HEK293 (cell line): ENCODE measurements around the gene KCNH8.

Experiments
- CTCF ChIP-seq: fragments of 450-650 bp; formaldehyde crosslinking; IDR thresholded peaks from 2 replicates; pipeline ENCODE4 v1.5.1; 2016; ENCODE audit warnings: missing biosample characterization, missing genetic modification characterization
- IKZF3 ChIP-seq: fragments of 450-650 bp; IDR thresholded peaks from 2 replicates; pipeline ENCODE4 v1.5.0; 2018; ENCODE audit warnings: missing biosample characterization, mild to moderate bottlenecking, missing genetic modification characterization, moderate library complexity
- TSHZ1 ChIP-seq: fragments of 450-650 bp; formaldehyde crosslinking; IDR thresholded peaks from 2 replicates; pipeline ENCODE4 v1.5.1; 2016; ENCODE audit warnings: missing biosample characterization, missing genetic modification characterization, borderline replicate concordance
- ZNF155 ChIP-seq: fragments of 450-650 bp; formaldehyde crosslinking; IDR thresholded peaks from 2 replicates; pipeline ENCODE4 v1.5.1; 2016; ENCODE audit warnings: missing biosample characterization, missing genetic modification characterization
- ZNF202 ChIP-seq: fragments of 450-650 bp; formaldehyde crosslinking; IDR thresholded peaks from 2 replicates; pipeline ENCODE4 v1.5.1; 2016; ENCODE audit warnings: missing biosample characterization, missing genetic modification characterization, borderline replicate concordance
- ZNF223 ChIP-seq: fragments of 450-650 bp; formaldehyde crosslinking; IDR thresholded peaks from 2 replicates; pipeline ENCODE4 v1.5.1; 2016; ENCODE audit warnings: missing biosample characterization, missing genetic modification characterization
- ZNF473 ChIP-seq: fragments of 450-650 bp; formaldehyde crosslinking; IDR thresholded peaks from 2 replicates; pipeline ENCODE4 v1.5.1; 2017; ENCODE audit warnings: missing biosample characterization, missing genetic modification characterization
- ZNF629 ChIP-seq: fragments of 450-650 bp; formaldehyde crosslinking; IDR thresholded peaks from 2 replicates; pipeline ENCODE4 v1.5.1; 2017; ENCODE audit warnings: missing biosample characterization, missing genetic modification characterization
- ZNF707 ChIP-seq: fragments of 450-650 bp; formaldehyde crosslinking; IDR thresholded peaks from 2 replicates; pipeline ENCODE4 v1.5.1; 2016; ENCODE audit warnings: missing biosample characterization, missing genetic modification characterization
- ZNF830 ChIP-seq: fragments of 450-650 bp; IDR thresholded peaks from 2 replicates; pipeline ENCODE4 v1.5.0; 2018; ENCODE audit warnings: missing biosample characterization, missing genetic modification characterization, low read depth, mild to moderate bottlenecking, moderate library complexity

DNA sequence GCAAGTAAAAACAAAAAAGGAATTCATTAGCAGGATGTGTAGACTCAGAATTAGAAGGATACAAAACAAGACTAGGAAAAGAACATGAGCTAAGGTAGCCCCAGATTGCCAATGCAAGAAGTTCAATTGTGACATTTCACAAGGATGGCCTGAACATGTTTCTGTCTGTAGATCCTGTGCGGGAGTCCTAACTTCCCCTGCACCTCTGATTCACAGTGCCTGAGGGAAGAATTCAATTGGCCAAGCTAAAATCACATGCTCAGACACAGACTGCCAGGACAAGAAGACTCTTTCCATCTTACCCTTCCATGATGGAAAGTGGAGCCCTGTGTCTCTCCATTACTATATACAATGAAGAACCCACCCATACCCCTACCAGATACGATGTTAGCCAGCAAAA is 251.5 kb downstream of the KCNH8 start:
- TF ChIP-seq ZNF223 (tag by site-specific recombination) (no peak), CTCF (no peak), ZNF202 (tag by site-specific recombination) (no peak), TSHZ1 (tag by site-specific recombination) (no peak), ZNF473 (tag by site-specific recombination) (no peak), ZNF830 (no peak), ZNF155 (tag by site-specific recombination) (no peak), ZNF629 (tag by site-specific recombination) (no peak), IKZF3 (tag by site-specific recombination) (no peak), ZNF707 (tag by site-specific recombination) (no peak)
